HG02870 (cell line): Measurements from ENCODE around the gene ZNF865.

Experiments used
- ATAC-seq: cut with Tn5 transposase; IDR thresholded peaks from one replicate; pipeline ENCODE4 v1.9.1; 2021; ENCODE audit warnings: mild to moderate bottlenecking, moderate library complexity; ENCODE audit not compliant: unreplicated experiment

Gene ZNF865

DNA sequence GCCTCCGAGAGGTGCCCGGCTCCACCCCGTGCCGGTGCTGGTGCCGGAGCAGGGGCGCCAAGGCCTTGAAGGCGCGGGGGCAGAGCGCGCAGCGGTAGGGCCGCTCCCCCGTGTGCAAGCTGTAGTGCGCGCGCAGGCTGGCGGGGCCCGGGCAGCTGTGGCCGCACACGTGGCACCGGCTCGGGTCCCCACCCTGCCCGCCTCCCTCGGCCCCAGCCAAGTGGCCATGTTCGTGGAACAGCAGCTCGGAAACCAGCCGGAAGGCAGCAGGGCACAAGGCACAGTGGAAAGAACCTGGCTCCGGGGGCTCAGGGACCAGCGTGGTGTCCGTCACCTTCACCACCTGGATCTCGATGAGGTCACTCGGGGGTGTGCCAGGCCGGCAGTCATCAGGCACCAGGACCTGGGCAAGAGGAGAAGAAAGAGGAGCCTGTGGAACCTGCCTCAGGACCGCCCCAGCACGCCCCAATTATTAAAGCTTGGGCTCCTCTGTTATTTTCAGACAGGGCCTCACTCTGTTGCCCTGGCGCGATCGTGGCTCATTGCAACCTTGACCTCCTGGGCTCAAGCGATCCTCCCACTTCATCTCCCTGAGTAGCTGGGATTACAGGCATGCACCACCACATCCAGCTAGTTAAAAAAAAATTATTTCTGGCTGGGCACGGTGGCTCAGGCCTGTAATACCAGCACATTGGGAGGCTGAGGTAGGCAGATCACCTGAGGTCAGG, 17.0 kb downstream of the ZNF865 start:
- ATAC-seq: no peak

DNA sequence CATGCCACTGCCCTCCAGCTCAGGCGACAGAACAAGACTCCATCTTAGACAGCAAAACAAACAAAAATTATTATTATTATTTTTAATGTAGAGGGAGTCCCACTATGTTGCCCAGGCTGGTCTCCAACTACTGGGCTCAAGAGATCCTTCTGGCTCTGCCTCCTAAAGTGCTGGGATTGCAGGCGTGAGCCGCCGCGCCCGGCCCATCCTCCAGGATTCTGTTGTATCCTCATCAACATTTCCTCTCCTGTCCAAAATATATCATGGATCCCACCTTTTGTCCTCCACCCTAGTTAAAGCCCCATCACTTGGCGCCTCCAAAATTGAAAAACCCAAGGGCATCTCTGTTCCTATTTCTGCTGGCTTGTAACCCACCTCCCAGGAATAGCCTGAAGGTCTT, 17.7 kb downstream of the ZNF865 start:
- ATAC-seq: no peak

DNA sequence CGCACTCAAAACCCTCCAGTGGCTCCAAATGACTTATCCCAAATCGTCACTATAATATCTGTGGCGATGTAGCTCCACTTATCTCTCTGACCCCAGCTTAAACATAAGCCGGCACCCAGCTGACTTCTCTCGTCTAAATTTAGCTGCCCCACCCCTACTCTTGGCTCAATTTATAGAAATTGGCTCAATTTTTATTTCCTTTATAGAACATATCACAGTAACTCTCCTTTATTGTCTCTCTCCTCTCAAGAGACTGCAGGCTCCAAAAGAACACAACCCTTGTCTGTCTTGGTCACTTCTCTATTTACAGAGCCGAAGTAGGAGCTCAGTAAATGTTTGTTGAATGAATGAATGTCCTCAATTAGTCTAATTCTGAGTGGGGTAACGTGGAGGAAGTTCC, 18.1 kb downstream of the ZNF865 start:
- no peak for ATAC-seq

DNA sequence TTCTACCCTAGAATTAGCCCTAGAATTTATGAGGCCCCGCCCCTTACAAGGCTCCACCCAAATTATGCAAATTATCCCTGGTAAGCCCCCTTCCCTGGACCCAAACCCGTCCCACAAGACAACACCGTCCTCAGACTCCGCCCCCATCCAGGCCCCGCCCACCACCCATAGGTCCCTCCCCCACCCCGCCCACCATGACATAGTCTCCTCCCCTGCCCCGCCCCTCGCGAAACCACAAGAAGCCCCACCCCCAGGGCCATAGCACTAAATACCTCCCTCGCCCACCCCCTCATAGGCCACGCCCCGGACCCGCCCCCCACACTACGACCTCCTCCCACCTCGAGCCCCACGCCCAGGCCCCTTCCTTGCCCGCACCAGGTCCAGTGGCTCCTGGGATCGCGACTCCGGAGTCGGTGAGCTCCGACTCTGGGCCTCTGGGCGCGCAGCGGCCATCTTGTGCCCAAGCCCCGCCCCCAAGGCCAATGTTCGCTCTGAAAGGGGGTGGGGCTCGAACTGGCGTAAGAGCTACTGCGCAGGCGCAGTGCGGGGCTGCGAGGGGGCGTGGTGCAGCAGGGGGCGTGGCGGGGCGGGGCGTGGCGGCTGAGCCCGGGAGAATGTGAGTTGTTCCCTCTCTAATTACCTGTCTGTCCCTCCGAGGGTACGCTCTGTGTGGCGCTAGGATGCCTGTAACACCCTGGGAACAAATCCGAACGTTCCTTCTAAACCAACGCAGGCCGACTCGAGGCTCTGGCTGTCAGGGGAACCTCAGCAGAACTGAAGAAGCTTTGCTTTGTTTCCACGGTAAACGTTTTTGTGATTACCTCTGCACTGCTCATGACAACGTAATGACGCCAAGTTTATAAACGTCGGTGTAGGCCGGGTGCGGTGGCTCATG, 18.9 kb downstream of the ZNF865 start, which contains the start of gene ZNF784:
Gene ZNF784, minus strand, starts transcription at position 458 of the 895 bp plus-strand sequence. Its CDS starts 5 bp downstream, at position 453.
- no peak for ATAC-seq

DNA sequence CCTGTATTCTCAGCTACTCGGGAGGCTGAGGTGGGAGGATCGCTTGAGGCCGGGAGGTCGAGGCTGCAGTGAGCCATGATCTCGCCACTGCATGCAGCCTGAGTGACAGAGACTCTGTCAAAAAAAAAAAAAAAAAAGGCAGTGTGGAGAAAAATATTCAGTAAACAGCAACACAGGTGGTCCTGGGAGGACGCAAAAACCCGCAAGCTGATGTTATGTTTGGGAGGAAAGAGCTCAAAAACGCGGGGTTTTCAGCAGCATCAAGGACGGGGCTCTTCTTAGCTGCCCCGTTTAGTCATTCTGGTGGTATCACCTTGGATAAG, 19.5 kb downstream of the ZNF865 start:
- ATAC-seq: no peak

DNA sequence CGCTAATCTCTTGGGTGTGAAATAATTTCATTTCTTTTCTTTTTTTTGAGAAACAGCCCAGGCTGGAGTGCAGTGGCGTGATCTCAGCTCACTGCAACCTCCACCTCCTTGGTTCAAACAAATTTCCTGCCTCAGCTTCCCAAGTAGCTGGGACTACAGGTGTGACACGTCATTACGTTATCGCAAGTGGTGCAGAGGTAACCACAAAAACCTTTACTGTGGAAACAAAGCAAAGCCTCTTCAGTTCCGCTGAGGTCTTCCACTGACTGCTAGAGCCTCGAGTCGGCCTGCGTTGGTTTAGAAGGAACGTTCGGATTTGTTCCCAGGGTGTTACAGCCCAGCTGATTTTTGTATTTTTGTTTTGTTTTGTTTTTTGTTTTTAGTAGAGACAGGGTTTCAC, 20.9 kb downstream of the ZNF865 start:
- no peak for ATAC-seq

DNA sequence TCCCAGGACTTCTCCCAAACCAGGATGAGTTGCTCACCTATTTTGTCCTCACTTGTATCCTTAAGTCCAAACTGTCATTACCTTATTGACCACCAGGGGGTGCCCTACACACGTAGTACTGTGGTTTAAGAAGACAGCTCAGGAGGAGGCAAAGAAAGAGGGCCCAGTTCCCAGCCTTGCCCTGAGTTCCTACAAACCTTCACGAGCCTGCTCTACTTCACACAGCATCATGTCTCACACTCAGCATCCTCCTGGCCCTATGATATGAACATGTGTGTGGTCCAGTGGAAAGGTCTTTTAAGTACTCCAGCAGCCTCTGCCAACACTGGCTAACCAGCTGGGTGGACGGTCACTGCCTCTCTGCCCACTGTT, 27.0 kb downstream of the ZNF865 start:
- ATAC-seq: no peak

DNA sequence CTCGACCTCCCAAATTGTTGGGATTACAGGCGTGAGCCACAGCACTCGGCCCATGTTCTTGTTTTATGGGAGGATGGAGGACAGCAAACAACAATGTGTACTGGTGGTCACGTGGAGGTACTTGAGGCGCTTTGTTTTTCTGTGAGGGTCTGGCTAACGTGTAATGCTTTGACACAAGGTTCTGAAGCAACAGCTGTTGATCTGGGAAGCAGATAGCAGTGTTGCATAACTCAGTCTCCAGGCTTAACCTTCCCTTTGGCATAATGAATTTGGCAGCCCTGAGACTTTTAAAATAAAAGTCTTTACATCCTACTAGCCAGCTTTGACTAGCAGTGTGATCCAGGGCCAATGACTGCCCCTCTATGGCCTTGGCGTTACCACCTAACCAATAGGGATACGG, 28.4 kb downstream of the ZNF865 start:
- no peak for ATAC-seq

DNA sequence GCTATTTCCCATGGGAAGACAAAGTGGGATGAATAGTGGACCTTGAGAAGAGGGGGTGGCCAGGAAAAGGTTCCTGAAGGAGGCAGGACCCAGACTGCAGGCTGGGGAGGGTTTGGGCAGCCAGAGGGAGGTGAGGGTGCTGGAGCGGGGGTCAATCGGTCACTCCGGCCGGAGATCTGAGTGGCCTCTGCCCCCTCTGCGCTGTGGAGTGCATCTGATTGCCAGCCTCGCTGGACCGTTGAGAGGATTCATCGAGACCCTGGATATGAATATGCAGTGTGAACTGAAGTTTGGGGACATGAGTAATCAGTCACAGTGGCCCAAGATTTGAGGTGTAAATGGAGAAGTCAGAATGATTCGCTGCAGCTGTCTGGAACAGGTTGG, 29.9 kb downstream of the ZNF865 start:
- no peak for ATAC-seq

DNA sequence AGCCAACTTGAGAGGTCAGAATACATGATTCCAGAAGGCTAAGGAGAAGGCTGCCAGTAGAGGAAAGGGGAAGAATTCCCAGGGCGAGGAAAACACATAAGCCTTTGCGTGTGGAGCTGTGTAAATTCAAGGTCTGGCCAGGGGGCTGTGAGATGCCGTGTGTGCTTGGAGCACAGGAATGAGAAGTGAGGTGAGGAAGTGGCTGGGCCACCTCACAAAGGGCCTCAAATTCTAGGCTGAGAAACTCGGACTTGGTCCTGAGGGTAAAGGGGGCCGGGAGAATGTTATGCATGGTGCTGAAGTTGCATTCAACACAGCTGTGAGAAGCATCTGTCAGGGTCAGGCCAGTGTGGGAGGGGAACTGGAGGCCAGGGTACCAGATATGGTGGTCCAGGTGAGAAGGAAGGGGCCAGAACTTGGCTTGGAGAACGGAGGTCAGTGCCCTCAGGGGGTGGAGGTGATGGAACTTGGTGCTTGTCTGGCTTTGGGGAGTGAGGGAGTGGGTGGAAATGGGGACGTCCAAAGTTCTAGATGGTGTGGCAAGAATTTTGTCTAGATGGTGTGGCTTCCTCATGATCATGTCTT, 30.5 kb downstream of the ZNF865 start:
- ATAC-seq: no peak

DNA sequence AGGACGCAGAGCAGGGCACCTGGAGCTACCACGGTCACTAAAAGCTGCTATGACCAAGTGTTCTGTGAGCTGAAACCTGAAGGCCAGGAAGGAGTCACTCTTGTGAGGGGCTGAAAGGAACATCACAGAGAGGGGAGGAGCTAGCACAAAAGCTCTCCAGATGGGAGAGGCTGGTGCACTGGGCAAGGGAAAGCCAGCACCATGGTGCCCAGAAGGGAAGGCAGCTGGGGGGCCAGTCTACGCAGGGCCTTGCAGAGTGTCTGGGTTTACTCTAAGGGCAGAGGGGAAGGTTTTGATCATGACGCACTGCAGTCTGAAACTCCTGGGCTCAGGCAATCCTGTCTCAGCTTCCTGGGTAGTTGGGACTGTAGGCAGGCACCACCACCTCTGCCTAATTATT, 31.3 kb downstream of the ZNF865 start:
- no peak for ATAC-seq

DNA sequence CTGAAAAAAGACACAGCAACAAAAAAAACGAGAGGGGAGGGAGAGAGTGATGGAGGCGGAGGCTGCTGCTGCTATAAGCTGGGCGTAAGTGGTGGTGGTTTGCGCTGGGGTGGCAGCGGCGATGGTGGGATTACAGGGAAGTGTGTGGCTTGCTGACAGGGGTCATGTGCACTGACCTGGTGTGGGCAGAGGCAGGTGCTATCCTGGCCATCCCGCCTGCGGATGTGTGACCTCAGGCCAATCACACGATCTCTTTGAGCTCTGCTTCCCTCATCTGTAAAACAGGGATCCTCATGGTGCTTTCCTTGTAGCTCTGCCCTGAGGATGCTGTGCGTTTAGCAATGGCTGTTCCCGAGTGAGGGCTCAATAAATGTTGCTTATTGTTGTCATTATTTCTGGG, 32.1 kb downstream of the ZNF865 start:
- ATAC-seq: no peak

DNA sequence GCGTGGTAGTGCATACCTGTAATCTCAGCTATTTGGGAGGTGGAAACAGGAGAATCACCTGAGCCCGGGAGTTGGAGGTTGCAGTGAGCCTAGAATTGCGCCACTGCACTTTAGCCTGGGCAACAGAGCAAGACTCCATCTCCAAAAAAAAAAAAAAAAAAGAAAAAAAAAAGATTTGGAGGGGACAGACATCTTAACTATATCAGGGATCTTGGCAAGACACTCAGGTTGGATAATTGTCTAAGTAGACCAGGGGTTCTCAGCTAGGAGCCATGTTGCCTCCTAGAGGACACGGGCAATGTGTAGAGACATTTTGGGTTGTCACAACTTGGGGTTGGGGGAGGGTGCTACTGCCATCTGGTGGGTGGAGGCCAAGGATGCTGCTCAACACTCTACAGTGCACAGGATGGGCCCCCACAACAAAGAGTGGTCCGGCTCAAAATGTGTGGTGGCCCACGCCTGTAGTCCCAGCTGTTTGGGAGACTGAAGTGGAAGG, 33.5 kb downstream of the ZNF865 start:
- ATAC-seq: no peak

DNA sequence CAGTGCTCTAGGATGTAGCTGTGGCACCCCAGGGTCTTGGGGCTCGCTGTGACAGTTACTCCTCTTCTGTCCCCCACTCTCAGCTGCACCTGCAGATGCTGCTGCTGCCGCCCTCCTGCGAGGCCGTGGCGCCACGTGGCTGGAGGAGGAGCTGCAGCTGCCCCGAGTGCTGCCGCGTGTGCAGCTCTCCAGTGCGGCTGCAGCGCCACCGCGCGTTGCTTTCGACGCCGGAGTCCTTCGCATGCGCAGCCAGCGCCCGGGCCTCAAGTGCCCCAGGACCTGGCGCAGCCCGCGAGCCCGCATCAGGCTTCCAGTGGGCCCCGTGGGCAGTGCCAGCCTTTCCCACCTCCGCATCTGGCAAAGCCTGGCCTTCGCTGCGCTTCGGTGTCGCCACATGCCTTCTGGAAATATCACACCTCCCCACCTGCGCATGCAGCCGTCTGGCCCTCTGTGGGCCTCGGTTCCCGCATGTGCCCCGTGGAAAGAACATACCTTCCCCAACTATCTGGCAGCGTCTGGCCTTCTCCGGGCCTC, 34.7 kb downstream of the ZNF865 start:
- ATAC-seq: no peak

DNA sequence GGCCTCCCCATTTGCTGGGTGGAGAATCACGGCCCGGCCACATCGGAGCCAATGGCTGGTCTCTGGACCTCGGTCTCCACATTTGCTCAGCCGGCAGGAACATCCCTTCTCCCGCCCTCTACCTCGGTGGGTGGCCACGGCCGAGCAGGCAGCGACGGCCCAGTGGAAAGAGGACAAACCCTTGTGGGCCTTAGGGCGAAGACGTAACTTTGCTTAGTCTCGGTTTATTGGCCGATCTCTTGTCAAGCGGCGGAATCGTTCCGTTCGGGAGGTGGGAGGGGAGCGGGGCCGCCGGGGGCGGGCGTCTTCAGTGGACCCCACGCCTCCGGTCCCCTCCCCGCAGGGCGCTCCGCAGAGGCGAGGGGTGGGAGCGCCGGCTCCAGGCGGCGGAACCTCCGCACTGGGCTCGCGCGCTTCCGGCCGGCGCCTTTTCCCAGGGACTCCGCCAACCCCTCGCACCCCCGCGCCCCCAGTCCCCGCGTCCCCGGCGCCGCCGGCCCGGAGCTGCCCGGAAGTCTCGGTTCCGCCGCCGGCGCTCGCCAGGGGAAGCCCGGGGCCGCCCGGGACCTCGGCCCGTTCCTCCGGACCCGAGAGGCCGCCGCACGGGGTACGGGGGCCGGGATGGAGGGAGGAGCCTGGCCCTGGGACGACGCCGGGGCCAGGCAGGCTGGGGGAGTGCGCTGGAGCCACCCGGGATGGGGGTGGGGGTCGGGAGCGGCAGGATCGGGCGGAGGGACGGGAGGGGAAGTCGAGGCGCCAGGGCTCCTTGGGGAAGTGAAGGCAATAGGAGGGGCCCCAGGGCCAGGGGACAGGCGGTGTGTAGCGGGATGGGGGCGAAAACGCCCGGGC, 35.4 kb downstream of the ZNF865 start, which contains the start of gene ZNF580:
Gene ZNF580, plus strand, starts transcription at position 426 of the 849 bp plus-strand sequence. CDS start 1,507 bp downstream, outside the sequence.
- no peak for ATAC-seq

DNA sequence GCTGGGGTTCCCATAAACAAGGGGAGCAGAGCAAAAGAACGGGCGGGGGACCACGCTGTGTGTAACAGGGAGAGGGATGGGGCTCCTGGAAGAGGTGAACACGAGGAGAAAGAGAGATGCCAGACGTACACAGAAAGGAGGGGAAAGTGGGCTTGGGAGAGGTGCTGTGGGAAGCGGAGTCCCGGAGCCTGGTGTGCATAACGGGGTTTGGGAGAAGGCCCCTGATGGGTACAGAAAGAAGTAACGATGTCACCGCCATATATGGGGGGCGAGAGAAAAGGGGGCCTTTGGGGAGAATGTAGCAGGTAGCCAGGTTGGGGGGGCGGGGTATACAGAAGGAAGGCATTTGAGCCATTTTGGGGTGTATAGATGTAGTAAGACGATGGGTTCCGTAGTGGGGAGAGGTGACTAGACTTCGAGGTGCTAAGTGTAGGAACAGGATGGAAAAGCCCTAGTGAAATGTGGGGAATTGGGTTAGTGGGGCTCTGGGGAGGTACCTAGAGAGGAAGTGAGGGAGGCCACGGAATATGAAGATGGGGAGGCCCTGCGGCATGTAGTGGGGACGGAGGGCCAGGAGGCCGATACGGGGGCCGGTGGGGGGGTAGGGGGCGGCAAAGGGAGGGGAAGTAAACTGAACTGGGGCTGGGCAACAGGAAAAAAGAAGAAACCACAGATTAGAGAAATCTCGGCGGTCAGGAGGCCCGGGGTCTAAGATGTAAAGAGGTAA, 36.1 kb downstream of the ZNF865 start:
- no peak for ATAC-seq

DNA sequence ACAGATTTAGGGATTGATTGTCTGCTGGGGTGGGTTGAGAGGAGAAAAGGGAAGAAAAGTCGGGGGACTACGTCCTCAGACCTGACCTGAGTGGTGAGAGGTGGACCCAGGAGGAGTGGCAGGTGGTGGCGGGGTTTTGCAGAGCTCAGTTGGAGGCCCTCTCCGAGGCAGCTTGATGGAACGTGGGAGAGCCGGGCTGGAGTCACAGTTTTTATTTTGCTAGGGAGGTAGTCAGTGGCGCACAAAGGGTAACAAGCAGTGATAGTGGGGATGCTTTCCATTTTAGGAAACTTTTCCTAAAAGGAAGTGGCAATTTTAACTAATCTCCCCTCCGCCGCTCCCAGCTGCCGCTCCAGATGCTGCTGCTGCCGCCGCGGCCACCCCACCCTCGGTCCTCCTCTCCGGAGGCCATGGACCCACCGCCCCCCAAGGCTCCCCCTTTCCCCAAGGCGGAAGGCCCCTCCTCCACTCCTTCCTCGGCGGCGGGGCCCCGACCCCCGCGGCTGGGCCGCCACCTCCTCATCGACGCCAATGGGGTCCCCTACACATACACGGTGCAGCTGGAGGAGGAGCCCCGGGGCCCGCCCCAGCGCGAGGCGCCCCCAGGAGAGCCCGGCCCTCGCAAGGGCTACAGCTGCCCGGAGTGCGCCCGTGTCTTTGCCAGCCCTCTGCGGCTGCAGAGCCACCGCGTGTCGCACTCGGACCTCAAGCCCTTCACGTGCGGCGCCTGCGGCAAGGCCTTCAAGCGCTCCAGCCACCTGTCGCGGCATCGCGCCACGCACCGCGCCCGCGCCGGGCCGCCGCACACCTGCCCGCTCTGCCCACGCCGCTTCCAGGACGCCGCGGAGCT, 36.9 kb downstream of the ZNF865 start:
- no peak for ATAC-seq

DNA sequence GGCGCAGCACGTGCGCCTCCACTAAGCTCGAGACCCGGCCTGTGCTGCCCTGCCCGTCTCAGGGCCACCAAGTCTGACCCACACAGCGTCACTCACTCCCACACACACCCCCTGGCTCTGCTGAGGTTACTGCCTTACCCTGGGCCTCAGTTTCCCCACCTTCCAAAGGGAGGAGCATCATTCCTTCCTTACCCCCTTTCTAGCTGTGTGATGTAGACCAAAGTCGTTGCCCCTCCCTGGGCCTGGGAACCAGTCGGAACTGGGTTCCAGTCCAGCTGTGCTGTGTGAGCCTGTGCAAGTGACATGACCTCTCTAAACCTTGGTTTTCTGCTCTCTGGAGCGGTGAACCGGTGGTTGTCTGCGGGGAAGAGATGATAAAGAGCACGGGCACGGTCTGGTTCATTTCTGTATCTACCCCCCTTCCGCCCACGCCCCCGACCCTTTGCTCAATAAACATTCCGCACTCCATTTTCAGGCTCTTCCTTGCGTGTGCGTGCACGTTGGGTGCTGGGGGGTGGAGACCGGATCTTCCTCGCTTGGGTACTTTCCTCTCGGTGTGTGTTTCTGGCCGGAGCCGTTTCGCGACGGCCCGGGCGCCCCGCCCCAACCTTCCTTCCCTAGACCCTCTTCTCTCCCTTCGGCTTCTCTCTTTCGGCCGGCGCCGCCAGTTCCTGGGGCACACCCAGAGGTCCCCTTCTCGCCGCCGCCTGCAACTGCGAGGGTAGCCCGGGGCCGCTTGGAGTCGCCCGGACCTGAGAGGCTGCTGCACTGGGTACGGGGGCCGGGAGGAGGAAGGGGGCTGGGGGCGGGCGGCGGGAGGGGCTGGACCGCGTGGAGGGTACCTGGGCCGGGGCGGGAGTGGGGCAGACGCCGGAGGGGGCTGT, 37.8 kb downstream of the ZNF865 start, which contains the start of gene ZNF581:
Gene ZNF581, plus strand, starts transcription at position 647 of the 884 bp plus-strand sequence. CDS start 923 bp downstream, outside the sequence.
- ATAC-seq: no peak
